ENCODE data around the gene RIN2. TPM values are rescaled to one million over a fixed set of nuclear protein-coding genes. Genes with fewer than 3 reads are reported as not detected.

Gene RIN2
- polyA plus RNA-seq, 1 donor (not counting 4 experiments of a cell fraction or from before 2014, with no cell fraction given) = 40.1 TPM

- FAIRE-seq (no peak), DNase-seq (ENCODE audit: low read depth, low spot score) (no peak)
- Histone ChIP-seq H3K9ac (ENCODE audit: control insufficient read depth, extremely low read depth, insufficient read depth, low read length) (no peak overlapping the region), H3K36me3 (ENCODE audit: control insufficient read depth in 2 of 2, extremely low read depth in 1 of 2, insufficient read depth in 2 of 2, low read length in 2 of 2) (no peaks in the 10 kb centered on the region), H2AFZ (ENCODE audit: control insufficient read depth, low read length) (no peak overlapping the region), H3K4me2 (ENCODE audit: control insufficient read depth, extremely low read depth, insufficient read depth, low read depth, low read length) (no peak overlapping the region), H3K4me1 (ENCODE audit: control insufficient read depth, extremely low read depth, insufficient read depth, low read length) (no peaks in the 10 kb centered on the region), H4K20me1 (ENCODE audit: control insufficient read depth, extremely low read depth, insufficient read depth, low read length) (no peaks in the 10 kb centered on the region), H3K27ac (ENCODE audit: control insufficient read depth, insufficient read depth, low read length) (no peak overlapping the region), H3K79me2 (ENCODE audit: control insufficient read depth, insufficient read depth, low read length) (no peaks in the 10 kb centered on the region), H3K27me3 (ENCODE audit: control insufficient read depth, extremely low read depth, insufficient read depth, low read length) (no peaks in the 10 kb centered on the region), H3K9me3 (ENCODE audit: control insufficient read depth, low read depth, low read length) (no peaks in the 10 kb centered on the region), H3K4me3 (ENCODE audit: control insufficient read depth in 2 of 3, extremely low read depth in 1 of 3, insufficient read depth in 2 of 3, low read depth in 1 of 3, low read length in 3 of 3) (no peak overlapping the region), H3K9me1 (ENCODE audit: control insufficient read depth, extremely low read depth, insufficient read depth, low read length) (no peaks in the 10 kb centered on the region)
- TF ChIP-seq EZH2 (IDR thresholded peaks at IDR 0.05; ENCODE audit: low read length) (no peak), CTCF (optimal IDR thresholded peaks at IDR 0.05 in 1 of 3, IDR thresholded peaks at IDR 0.05 in 1 of 3, conservative IDR thresholded peaks at IDR 0.05 in 1 of 3; ENCODE audit: extremely low read depth in 1 of 3, insufficient read depth in 2 of 3, low read length in 3 of 3) (no peak)
- dilution Hi-C loops (cut with MboI; ENCODE audit: extremely low pct_ligation_motif_present, low sequenced_read_pairs) = no loop called here
Observed at GRCh38 chr20:19746396-19746795, 11.7 kb upstream of the RIN2 start.

GRCh38 chr20:19747903-19748302 lies 10.2 kb upstream of the RIN2 start:
- FAIRE-seq = no peak
- H3K27me3 ChIP-seq (ENCODE audit: control insufficient read depth, extremely low read depth, insufficient read depth, low read length) = no peaks in the 10 kb centered on the region
- H3K4me3 ChIP-seq (ENCODE audit: control insufficient read depth in 2 of 3, extremely low read depth in 1 of 3, insufficient read depth in 2 of 3, low read depth in 1 of 3, low read length in 3 of 3) = no peak overlapping the region
- no peaks in the 10 kb centered on the region for H4K20me1 ChIP-seq (ENCODE audit: control insufficient read depth, extremely low read depth, insufficient read depth, low read length)
- H2AFZ ChIP-seq (ENCODE audit: control insufficient read depth, low read length) = no peak overlapping the region
- no peak overlapping the region for H3K4me2 ChIP-seq (ENCODE audit: control insufficient read depth, extremely low read depth, insufficient read depth, low read depth, low read length)
- no peaks in the 10 kb centered on the region for H3K9me1 ChIP-seq (ENCODE audit: control insufficient read depth, extremely low read depth, insufficient read depth, low read length)
- H3K79me2 ChIP-seq (ENCODE audit: control insufficient read depth, insufficient read depth, low read length) = no peaks in the 10 kb centered on the region
- TF ChIP-seq CTCF (optimal IDR thresholded peaks at IDR 0.05 in 1 of 3, IDR thresholded peaks at IDR 0.05 in 1 of 3, conservative IDR thresholded peaks at IDR 0.05 in 1 of 3; ENCODE audit: extremely low read depth in 1 of 3, insufficient read depth in 2 of 3, low read length in 3 of 3) (no peak), EZH2 (IDR thresholded peaks at IDR 0.05; ENCODE audit: low read length) (no peak)
- H3K4me1 ChIP-seq (ENCODE audit: control insufficient read depth, extremely low read depth, insufficient read depth, low read length) = no peaks in the 10 kb centered on the region
- H3K27ac ChIP-seq (ENCODE audit: control insufficient read depth, insufficient read depth, low read length) = no peak overlapping the region
- no peaks in the 10 kb centered on the region for H3K9me3 ChIP-seq (ENCODE audit: control insufficient read depth, low read depth, low read length)
- no peak overlapping the region for H3K9ac ChIP-seq (ENCODE audit: control insufficient read depth, extremely low read depth, insufficient read depth, low read length)
- H3K36me3 ChIP-seq (ENCODE audit: control insufficient read depth in 2 of 2, extremely low read depth in 1 of 2, insufficient read depth in 2 of 2, low read length in 2 of 2) = no peaks in the 10 kb centered on the region
- dilution Hi-C loops (cut with MboI; ENCODE audit: extremely low pct_ligation_motif_present, low sequenced_read_pairs) = no loop called here
- DNase-seq (ENCODE audit: low read depth, low spot score) = no peak

Measured in keratinocyte (primary cell).